MM.1S (cell line): ENCODE data around the gene TMEM238.
A peak's percentile ranks its signal among the peaks of the same experiment; 100 is the strongest.

ENCODE experiments used
- CTCF ChIP-seq: fragments of 300-600 bp; sonication (generic); IDR thresholded peaks from 2 replicates; pipeline ENCODE4 v1.5.1; 2016; ENCODE audit warnings: antibody characterized with exemption, low read length, mixed read lengths
- EZH2 ChIP-seq: fragments of 300-600 bp; sonication (generic); optimal IDR thresholded peaks from 2 replicates; pipeline ENCODE3; 2017; ENCODE audit warnings: low read depth, mild to moderate bottlenecking, antibody characterized with exemption, low read length, mixed read lengths

- TF ChIP-seq CTCF (no peak), EZH2 (peak; percentile 98)
Observed at GRCh38 chr19:55369653-55370304, 14.3 kb downstream of the TMEM238 start.
